OCI-LY7 (cell line): ENCODE data around the gene TSPAN9. TPM values are rescaled to one million over a fixed set of nuclear protein-coding genes. Genes with fewer than 3 reads are reported as not detected.

Source experiments
- BruUV-seq: library from RNA; stranded (reverse); fragments of 400-500 nt; replicated peaks from 2 replicates; lab custom pipeline; 2021; lab: Mats Ljungman, UMichigan
- CTCF ChIA-PET: fragments of 300-600 bp; sonication (Branson Sonifier 250); formaldehyde crosslinking; loops from one replicate; lab custom pipeline; 2022; ENCODE audit warnings: antibody characterized with exemption; ENCODE audit not compliant: unreplicated experiment; lab: Charles Lee
- POLR2A ChIA-PET: fragments of 300-600 bp; sonication (Branson Sonifier 250); formaldehyde crosslinking; loops from one replicate; lab custom pipeline; 2022; ENCODE audit warnings: antibody characterized with exemption; lab: Charles Lee
- DNase-seq: peaks from one replicate; pipeline ENCODE4 v3.0.0-alpha.2; 2015; ENCODE audit warnings: low spot score
- H2AFZ ChIP-seq: fragments of 200-600 bp; sonication (generic), shearing (Covaris generic); 2 replicates; pipeline ENCODE4 v1.6.1; 2014; ENCODE audit warnings: mild to moderate bottlenecking, antibody characterized with exemption, low read length, moderate library complexity
- H3K27ac ChIP-seq: fragments of 200-600 bp; sonication (generic); 2 replicates; pipeline ENCODE4 v1.5.1; 2014; ENCODE audit warnings: mixed run types, low read depth, mild to moderate bottlenecking, moderate library complexity, low read length, inconsistent platforms; ENCODE audit not compliant: poor library complexity, severe bottlenecking
- H3K36me3 ChIP-seq: fragments of 200-600 bp; sonication (generic); 2 replicates; pipeline ENCODE4 v1.6.1; 2014; ENCODE audit warnings: mild to moderate bottlenecking, antibody characterized with exemption, low read length, moderate library complexity, mixed read lengths; ENCODE audit not compliant: insufficient read depth
- H3K4me1 ChIP-seq: fragments of 200-600 bp; sonication (generic); 2 replicates; pipeline ENCODE4 v1.5.1; 2014; ENCODE audit warnings: mild to moderate bottlenecking, low read length; ENCODE audit not compliant: insufficient read depth, poor library complexity, severe bottlenecking
- H3K4me2 ChIP-seq: fragments of 200-600 bp; sonication (generic); 2 replicates; pipeline ENCODE4 v1.6.1; 2014; ENCODE audit warnings: mild to moderate bottlenecking, low read length
- H3K4me3 ChIP-seq: fragments of 200-600 bp; sonication (generic); 2 replicates; pipeline ENCODE4 v1.5.1; 2014; ENCODE audit warnings: mild to moderate bottlenecking, low read depth, low read length; ENCODE audit not compliant: poor library complexity, severe bottlenecking
- H3K79me2 ChIP-seq: fragments of 200-600 bp; sonication (generic); 2 replicates; pipeline ENCODE4 v1.6.1; 2016; ENCODE audit warnings: low read depth, mild to moderate bottlenecking, low read length, moderate library complexity, mixed read lengths; ENCODE audit not compliant: insufficient read depth
- H3K9me2 ChIP-seq: fragments of 200-600 bp; sonication (generic); 2 replicates; pipeline ENCODE4 v1.6.1; 2016; ENCODE audit warnings: mild to moderate bottlenecking, low read length, mixed read lengths; ENCODE audit not compliant: insufficient read depth
- H3K9me3 ChIP-seq: fragments of 200-600 bp; sonication (generic); 2 replicates; pipeline ENCODE4 v1.6.1; 2014; ENCODE audit warnings: mild to moderate bottlenecking, mixed run types, low read length, mixed read lengths
- H4K20me1 ChIP-seq: fragments of 200-600 bp; sonication (generic); 2 replicates; pipeline ENCODE4 v1.6.1; 2014; ENCODE audit warnings: mild to moderate bottlenecking, antibody characterized with exemption, low read length, moderate library complexity, mixed read lengths; ENCODE audit not compliant: insufficient read depth
- CTCF ChIP-seq: fragments of 200-600 bp; sonication (generic); conservative IDR thresholded peaks from 2 replicates; pipeline ENCODE4 v1.5.1; 2014; ENCODE audit warnings: mild to moderate bottlenecking, antibody characterized with exemption, low read length, moderate library complexity, mixed read lengths
- EZH2phosphoT487 ChIP-seq: fragments of 200-600 bp; sonication (generic); IDR thresholded peaks from 2 replicates; pipeline ENCODE4 v1.6.1; 2018; ENCODE audit warnings: low read depth, borderline replicate concordance, mild to moderate bottlenecking, mixed run types, antibody characterized with exemption, low read length, moderate library complexity, mixed read lengths
- intact Hi-C: fragments of 100-400 bp; cut with micrococcal nuclease; formaldehyde crosslinking; loops from one replicate; pipeline ENCODE4 v1.10.0; 2022; ENCODE audit not compliant: unreplicated experiment
- total RNA-seq, 2 experiments: library from RNA; depleted of rRNA in 1 of 2; stranded (reverse); fragments of >200 nt in 1 of 2; shearing (Covaris generic) in 1 of 2; gene quantifications; 2 replicates each; pipeline ENCODE4 v1.2.3, GENCODE V29; 2014 to 2022

TSPAN9 gene
- total RNA-seq, 2 experiments from 2014 or later, result 0.50 to 0.74 TPM

DNA sequence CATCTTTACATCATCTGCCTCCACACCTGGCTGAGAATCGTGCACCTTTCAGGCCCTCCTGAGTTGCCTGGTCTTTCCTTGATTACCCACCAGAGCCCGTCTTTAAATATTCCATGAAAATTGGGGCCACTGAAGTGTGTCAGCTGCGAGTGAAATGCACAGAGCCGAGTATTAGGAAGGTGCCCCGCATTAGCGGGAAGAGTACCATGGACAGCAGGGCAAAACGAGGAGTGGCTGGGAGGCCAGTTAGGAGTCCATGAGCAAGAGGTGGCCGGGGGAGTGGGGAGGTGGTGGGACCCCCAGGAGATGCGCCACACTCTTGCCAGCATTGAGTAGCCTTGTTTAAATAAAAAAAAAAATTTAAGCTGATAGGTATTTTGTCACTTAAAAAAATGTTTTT is 99.6 kb downstream of the TSPAN9 start:
- intact Hi-C loops, result no loop called here
- no peak overlapping the region for H3K4me3 ChIP-seq
- no peak overlapping the region for H3K27ac ChIP-seq
- H3K4me2 ChIP-seq, result no peak overlapping the region
- DNase-seq, result no peak
- H4K20me1 ChIP-seq, result no peaks in the 10 kb centered on the region
- TF ChIP-seq CTCF (no peak), EZH2phosphoT487 (no peak)
- POLR2A ChIA-PET, result no interaction called here
- no peaks in the 10 kb centered on the region for H3K36me3 ChIP-seq
- H2AFZ ChIP-seq, result no peak overlapping the region
- CTCF ChIA-PET, result no interaction called here
- H3K4me1 ChIP-seq, result peaks cover 29% of the 10 kb centered on the region
- no peaks in the 10 kb centered on the region for H3K9me2 ChIP-seq
- no peaks in the 10 kb centered on the region for H3K9me3 ChIP-seq
- no TSS peak for BruUV-seq
- no peaks in the 10 kb centered on the region for H3K79me2 ChIP-seq

- Histone ChIP-seq H3K4me2 (peak overlapping the region; percentile 50), H3K4me3 (no peak overlapping the region), H3K27ac (no peak overlapping the region), H3K9me3 (no peaks in the 10 kb centered on the region), H3K36me3 (no peaks in the 10 kb centered on the region), H4K20me1 (no peaks in the 10 kb centered on the region), H3K9me2 (no peaks in the 10 kb centered on the region), H3K4me1 (peaks cover 29% of the 10 kb centered on the region), H3K79me2 (no peaks in the 10 kb centered on the region), H2AFZ (no peak overlapping the region)
- no TSS peak for BruUV-seq
- CTCF ChIA-PET, result no interaction called here
- DNase-seq, result peak; percentile 63
- TF ChIP-seq EZH2phosphoT487 (no peak), CTCF (no peak)
- intact Hi-C loops, result no loop called here
- POLR2A ChIA-PET, result no interaction called here
These were observed 100.7 kb downstream of the TSPAN9 start for GRCh38 chr12:3177778-3178425.

DNA sequence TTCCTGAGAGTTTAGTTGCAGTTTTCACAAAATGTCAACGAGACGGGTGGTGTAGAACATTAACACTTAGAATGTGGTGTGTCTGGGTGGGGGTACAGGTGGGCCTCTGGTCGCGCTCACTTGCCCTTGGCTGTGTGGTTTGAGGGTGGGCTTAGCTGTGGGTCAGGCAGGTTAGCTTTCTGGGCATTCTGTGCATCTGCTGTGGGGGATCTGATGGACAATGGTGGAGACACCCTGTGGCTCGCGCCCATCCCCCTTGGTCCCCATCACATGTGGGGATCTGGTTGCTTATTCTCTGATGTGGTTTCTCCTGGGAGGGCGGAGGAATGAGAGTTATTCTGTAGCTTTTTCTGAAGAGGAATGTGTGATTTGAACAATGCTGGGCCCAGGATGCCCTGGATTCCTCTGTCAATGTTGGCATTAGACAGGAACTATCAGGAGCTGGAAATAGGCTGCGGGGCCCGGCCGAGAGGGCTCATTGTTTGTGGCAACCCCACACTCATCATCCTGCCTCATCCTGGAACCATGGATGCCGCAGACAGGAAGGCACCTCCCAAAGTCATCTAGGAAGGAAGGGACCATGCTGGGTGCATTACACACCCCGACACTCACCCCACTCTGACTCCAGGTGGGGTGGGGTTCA is 101.6 kb downstream of the TSPAN9 start:
- no TSS peak for BruUV-seq
- ChIA-PET CTCF (interaction anchor here (0.6 kb wide), 2 partner anchors 15 to 17 kb away, joined by 3 read pairs; no protein-coding TSS in a partner anchor), POLR2A (no interaction called here)
- H3K4me1 ChIP-seq, result peaks cover 29% of the 10 kb centered on the region
- H3K4me2 ChIP-seq, result peak overlapping the region; percentile 50
- H3K4me3 ChIP-seq, result no peak overlapping the region
- DNase-seq, result no peak
- H3K9me2 ChIP-seq, result no peaks in the 10 kb centered on the region
- H3K36me3 ChIP-seq, result no peaks in the 10 kb centered on the region
- no peak for TF ChIP-seq EZH2phosphoT487
- no peak for TF ChIP-seq CTCF
- intact Hi-C loops, result loop anchor here (1.0 kb wide), 1 partner anchor 51 kb away; no protein-coding TSS in a partner anchor
- no peak overlapping the region for H3K27ac ChIP-seq
- no peaks in the 10 kb centered on the region for H3K9me3 ChIP-seq
- no peak overlapping the region for H2AFZ ChIP-seq
- no peaks in the 10 kb centered on the region for H4K20me1 ChIP-seq
- no peaks in the 10 kb centered on the region for H3K79me2 ChIP-seq
